NT2/D1 (cell line): ENCODE measurements around the gene C1S.
"Not testable (repeated sequence)": the region's sequence is repeated elsewhere in the genome, so short reads cannot be mapped to it uniquely, and the experiment has no call there.

Experiments
- SUZ12 ChIP-seq: IDR thresholded peaks from 2 replicates; pipeline ENCODE4 v1.6.1; 2011; ENCODE audit not compliant: insufficient read length, insufficient read depth; ENCODE audit errors: extremely low read depth
- YY1 ChIP-seq: IDR thresholded peaks from 2 replicates; pipeline ENCODE4 v1.6.1; 2011; ENCODE audit not compliant: insufficient read length, insufficient read depth
- ZNF274 ChIP-seq: IDR thresholded peaks from 2 replicates; pipeline ENCODE4 v1.6.1; 2011; ENCODE audit warnings: mild to moderate bottlenecking, low read depth, low read length

DNA sequence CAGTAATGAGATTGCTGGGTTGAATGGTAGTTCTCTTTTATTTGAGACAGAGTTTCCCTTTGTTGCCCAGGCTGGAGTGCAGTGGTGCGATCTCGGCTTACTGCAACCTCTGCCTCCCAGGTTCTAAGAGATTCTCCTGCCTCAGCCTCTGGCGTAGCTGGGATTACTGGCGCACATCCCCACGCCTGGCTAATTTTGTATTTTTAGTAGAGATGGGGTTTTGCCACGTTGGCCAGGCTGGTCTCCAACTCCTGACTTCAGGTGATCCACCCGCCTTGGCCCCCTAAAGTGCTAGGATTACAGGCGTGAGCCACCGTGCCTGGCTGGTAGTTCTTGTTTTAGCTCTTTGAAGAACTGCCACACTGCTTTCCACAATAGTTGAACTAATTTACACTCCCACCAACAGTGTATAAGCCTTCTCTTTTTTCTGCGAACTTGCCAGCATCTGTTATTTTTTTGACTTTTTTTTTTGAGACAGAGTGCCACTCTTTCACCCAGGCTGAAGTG, 11.0 kb upstream of the C1S start:
- not testable (repeated sequence) for TF ChIP-seq YY1, ZNF274, SUZ12
